Smooth muscle cell (in vitro differentiated cells): ENCODE data around the gene WDR20. TPM values are rescaled to one million over a fixed set of nuclear protein-coding genes. Genes with fewer than 3 reads are reported as not detected.
"Not testable (repeated sequence)": the region's sequence is repeated elsewhere in the genome, so short reads cannot be mapped to it uniquely, and the experiment has no call there.

Experiments
- DNase-seq: peaks from one replicate; lab custom pipeline; 2025; ENCODE audit not compliant: unreplicated experiment; lab: John Stamatoyannopoulos, UW
- H2AFZ ChIP-seq: fragments of 200-600 bp; sonication (generic); 2 replicates; pipeline ENCODE4 v1.6.0; 2016; ENCODE audit warnings: antibody characterized with exemption, low read depth, mild to moderate bottlenecking
- H3F3A ChIP-seq: fragments of 200-600 bp; sonication (generic); 2 replicates; pipeline ENCODE4 v1.6.0; 2017; ENCODE audit warnings: antibody characterized with exemption, low read depth
- H3K27ac ChIP-seq: fragments of 200-600 bp; sonication (generic); 2 replicates; pipeline ENCODE4 v1.5.1; 2016; ENCODE audit warnings: low read depth, mild to moderate bottlenecking
- H3K27me3 ChIP-seq: fragments of 200-600 bp; sonication (generic); 2 replicates; pipeline ENCODE4 v1.6.1; 2016; ENCODE audit warnings: low read depth, mild to moderate bottlenecking
- H3K36me3 ChIP-seq: fragments of 200-600 bp; sonication (generic); 2 replicates; pipeline ENCODE4 v1.5.1; 2016; ENCODE audit warnings: low read depth
- H3K4me1 ChIP-seq: fragments of 200-600 bp; sonication (generic); 2 replicates; pipeline ENCODE4 v1.5.1; 2016; ENCODE audit warnings: low read depth
- H3K4me2 ChIP-seq: fragments of 200-600 bp; sonication (generic); 2 replicates; pipeline ENCODE4 v1.6.0; 2016; ENCODE audit warnings: mild to moderate bottlenecking
- H3K4me3 ChIP-seq: fragments of 200-600 bp; sonication (generic); 2 replicates; pipeline ENCODE4 v1.5.1; 2016; ENCODE audit warnings: mild to moderate bottlenecking
- H3K79me2 ChIP-seq: fragments of 200-600 bp; sonication (generic); 2 replicates; pipeline ENCODE4 v1.6.0; 2016; ENCODE audit warnings: low read depth, mild to moderate bottlenecking
- H3K9ac ChIP-seq: fragments of 200-600 bp; sonication (generic); 2 replicates; pipeline ENCODE4 v1.6.0; 2016; ENCODE audit warnings: low read depth
- H3K9me3 ChIP-seq: fragments of 200-600 bp; sonication (generic); replicated peaks from 2 replicates; pipeline ENCODE4 v1.5.1; 2016; ENCODE audit warnings: low read depth
- H4K20me1 ChIP-seq: fragments of 200-600 bp; sonication (generic); 2 replicates; pipeline ENCODE4 v1.6.0; 2016; ENCODE audit warnings: low read depth
- WGBS: methylation state at CpG from one replicate; pipeline ENCODE4 v1.1.7; 2016; ENCODE audit warnings: low lambda C conversion rate; 5-methylcytosine and 5-hydroxymethylcytosine counted together
- polyA plus RNA-seq: library from polyadenylated mRNA; unstranded; fragments of >200 nt; fragmentation: Nextera tagmentation; extraction: Ambion mirVana; gene quantifications from 2 replicates; pipeline ENCODE4 v1.2.1, GENCODE V29; 2016
- total RNA-seq: library from RNA; depleted of rRNA; stranded (reverse); fragments of >200 nt; gene quantifications from 2 replicates; pipeline ENCODE4 v1.2.3, GENCODE V29; 2014
- TF ChIP-seq, protein P1 (sequence below): fragments of 200-600 bp; sonication (generic); IDR thresholded peaks from 2 replicates; pipeline ENCODE4 v1.5.1; 2017; ENCODE audit warnings: borderline replicate concordance, mild to moderate bottlenecking, antibody characterized with exemption; ENCODE audit not compliant: insufficient read depth, poor library complexity, severe bottlenecking

WDR20 gene
- total and polyA plus RNA-seq, 2 experiments from 2014 or later: 12.0 to 19.4 TPM

DNA sequence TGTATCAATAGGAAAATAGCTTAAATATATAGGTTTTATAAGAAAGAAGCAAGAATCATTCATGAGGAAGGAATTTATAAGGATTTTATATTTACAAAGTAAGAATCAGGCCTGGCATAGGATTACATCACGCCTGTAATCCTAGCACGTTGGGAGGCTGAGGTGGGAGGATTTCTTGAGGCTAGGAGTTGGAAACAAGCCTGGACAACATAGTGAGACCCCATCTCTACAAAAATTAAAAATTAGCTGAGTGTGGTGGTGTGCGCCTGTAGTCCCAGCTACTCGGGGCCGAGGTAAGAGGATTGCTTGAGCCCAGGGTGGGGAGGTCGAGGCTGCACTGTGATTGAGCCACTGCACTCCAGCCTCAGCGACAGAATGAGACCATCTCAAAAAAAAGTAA is 10.4 kb downstream of the WDR20 start:
- peaks cover 11% of the 10 kb centered on the region for H3F3A ChIP-seq
- no peak overlapping the region for H3K4me3 ChIP-seq
- no peaks in the 10 kb centered on the region for H3K27me3 ChIP-seq
- H3K27ac ChIP-seq: no peak overlapping the region
- peaks cover 87% of the 10 kb centered on the region for H3K79me2 ChIP-seq
- no peaks in the 10 kb centered on the region for H3K36me3 ChIP-seq
- H3K4me1 ChIP-seq: peaks cover 5% of the 10 kb centered on the region
- H4K20me1 ChIP-seq: peaks cover 100% of the 10 kb centered on the region
- no peak overlapping the region for H3K4me2 ChIP-seq
- H3K9ac ChIP-seq: no peak overlapping the region
- no peaks in the 10 kb centered on the region for H3K9me3 ChIP-seq
- DNase-seq: no peak
- no peak overlapping the region for H2AFZ ChIP-seq
- 97% methylated on average over 7 of the region's 7 CpGs for WGBS
- TF ChIP-seq, protein P1, sequence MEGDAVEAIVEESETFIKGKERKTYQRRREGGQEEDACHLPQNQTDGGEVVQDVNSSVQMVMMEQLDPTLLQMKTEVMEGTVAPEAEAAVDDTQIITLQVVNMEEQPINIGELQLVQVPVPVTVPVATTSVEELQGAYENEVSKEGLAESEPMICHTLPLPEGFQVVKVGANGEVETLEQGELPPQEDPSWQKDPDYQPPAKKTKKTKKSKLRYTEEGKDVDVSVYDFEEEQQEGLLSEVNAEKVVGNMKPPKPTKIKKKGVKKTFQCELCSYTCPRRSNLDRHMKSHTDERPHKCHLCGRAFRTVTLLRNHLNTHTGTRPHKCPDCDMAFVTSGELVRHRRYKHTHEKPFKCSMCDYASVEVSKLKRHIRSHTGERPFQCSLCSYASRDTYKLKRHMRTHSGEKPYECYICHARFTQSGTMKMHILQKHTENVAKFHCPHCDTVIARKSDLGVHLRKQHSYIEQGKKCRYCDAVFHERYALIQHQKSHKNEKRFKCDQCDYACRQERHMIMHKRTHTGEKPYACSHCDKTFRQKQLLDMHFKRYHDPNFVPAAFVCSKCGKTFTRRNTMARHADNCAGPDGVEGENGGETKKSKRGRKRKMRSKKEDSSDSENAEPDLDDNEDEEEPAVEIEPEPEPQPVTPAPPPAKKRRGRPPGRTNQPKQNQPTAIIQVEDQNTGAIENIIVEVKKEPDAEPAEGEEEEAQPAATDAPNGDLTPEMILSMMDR: no peak

DNA sequence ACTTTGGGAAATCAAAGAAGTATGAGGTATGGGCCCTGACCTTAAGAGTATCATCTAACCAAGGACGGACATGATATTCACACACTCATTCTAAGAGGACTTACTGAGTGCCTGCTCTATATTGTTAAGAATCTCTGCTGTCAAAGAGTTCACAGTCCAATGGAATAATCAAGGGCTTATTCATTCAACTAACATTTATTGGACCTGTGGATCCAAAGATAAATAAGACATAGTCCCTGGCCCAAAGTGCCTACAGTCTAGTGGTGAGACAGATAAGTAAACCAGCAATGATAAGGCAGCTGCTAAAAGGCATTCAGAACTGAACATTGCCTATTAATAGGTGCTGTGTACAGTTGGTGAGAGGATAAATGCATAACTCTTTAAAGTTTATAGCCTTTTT is 11.0 kb downstream of the WDR20 start:
- no peak overlapping the region for H3K4me3 ChIP-seq
- H3K4me2 ChIP-seq: no peak overlapping the region
- H3K36me3 ChIP-seq: no peaks in the 10 kb centered on the region
- TF ChIP-seq, protein P1: no peak
- H4K20me1 ChIP-seq: peaks cover 100% of the 10 kb centered on the region
- DNase-seq: no peak
- no peaks in the 10 kb centered on the region for H3K27me3 ChIP-seq
- no peak overlapping the region for H2AFZ ChIP-seq
- no peak overlapping the region for H3K9ac ChIP-seq
- no peak overlapping the region for H3K27ac ChIP-seq
- H3K9me3 ChIP-seq: no peaks in the 10 kb centered on the region
- peaks cover 10% of the 10 kb centered on the region for H3K4me1 ChIP-seq
- peaks cover 12% of the 10 kb centered on the region for H3F3A ChIP-seq
- H3K79me2 ChIP-seq: peaks cover 82% of the 10 kb centered on the region
- WGBS: 64% methylated on average over 1 of the region's 1 CpG

DNA sequence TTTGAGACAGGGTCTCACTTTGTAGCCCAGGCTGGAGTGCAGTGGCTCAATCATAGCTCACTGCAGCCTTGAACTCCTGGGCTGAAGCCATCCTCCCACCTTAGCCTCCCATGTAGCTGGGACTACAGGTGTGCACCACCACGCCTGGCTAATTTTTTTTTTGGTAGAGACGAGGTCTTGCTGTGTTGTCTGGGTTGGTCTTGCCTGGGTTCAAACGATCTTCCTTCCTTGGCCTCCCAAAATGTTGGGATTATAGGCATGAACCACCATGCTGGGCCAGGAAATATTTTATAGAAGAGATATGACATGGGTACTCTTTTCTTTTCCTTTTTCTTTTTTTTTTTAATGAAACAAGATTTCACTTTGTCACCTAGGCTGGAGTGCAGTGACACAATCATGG is 11.7 kb downstream of the WDR20 start:
- not testable (repeated sequence) for DNase-seq, H3K36me3 ChIP-seq, H3K9me3 ChIP-seq, H3K4me3 ChIP-seq, H3K4me2 ChIP-seq, H3K27me3 ChIP-seq, H2AFZ ChIP-seq, H3K9ac ChIP-seq, H3K27ac ChIP-seq
- WGBS: 96% methylated on average over 3 of the region's 3 CpGs
- Histone ChIP-seq H4K20me1 (peaks cover 100% of the 10 kb centered on the region), H3K79me2 (peaks cover 82% of the 10 kb centered on the region), H3F3A (peaks cover 12% of the 10 kb centered on the region), H3K4me1 (peaks cover 13% of the 10 kb centered on the region)

DNA sequence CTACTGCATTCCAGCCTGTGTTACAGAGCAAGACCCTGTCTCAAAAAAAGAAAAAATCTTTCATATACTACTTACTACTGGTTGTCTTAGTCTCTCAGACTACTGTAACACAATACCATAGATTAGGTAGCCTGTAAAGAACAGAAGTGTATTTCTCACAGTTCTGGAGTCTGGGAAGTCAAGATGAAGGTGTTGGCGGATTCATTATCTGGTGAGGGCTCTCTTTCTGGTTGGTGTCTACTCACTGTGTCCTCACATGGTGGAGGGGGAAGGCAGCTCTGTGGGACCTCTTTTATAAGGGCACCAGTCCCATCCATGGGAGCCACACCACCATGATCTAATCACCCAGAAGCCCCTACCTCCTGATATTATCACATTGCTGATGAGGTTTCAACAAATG is 14.4 kb downstream of the WDR20 start:
- no peaks in the 10 kb centered on the region for H3K9me3 ChIP-seq
- no peak overlapping the region for H3K27ac ChIP-seq
- peaks cover 100% of the 10 kb centered on the region for H4K20me1 ChIP-seq

More for the DNA sequence above, 14.4 kb downstream of the WDR20 start:
- DNase-seq: no peak
- H3K9ac ChIP-seq: no peak overlapping the region
- no peak overlapping the region for H3K4me3 ChIP-seq
- peaks cover 82% of the 10 kb centered on the region for H3K79me2 ChIP-seq
- TF ChIP-seq, protein P1: no peak
- peaks cover 12% of the 10 kb centered on the region for H3F3A ChIP-seq
- WGBS: 63% methylated on average over 1 of the region's 1 CpG
- H3K27me3 ChIP-seq: no peaks in the 10 kb centered on the region
- H2AFZ ChIP-seq: no peak overlapping the region
- no peaks in the 10 kb centered on the region for H3K36me3 ChIP-seq
- H3K4me1 ChIP-seq: peaks cover 13% of the 10 kb centered on the region
- no peak overlapping the region for H3K4me2 ChIP-seq
